Lung (tissue), 12 donors: ENCODE data around the gene CD82. TPM values are rescaled to one million over a fixed set of nuclear protein-coding genes. Genes with fewer than 3 reads are reported as not detected.

Source experiments
- ATAC-seq: fragments of 200-7000 bp; cut with Tn5 transposase; one replicate; pipeline ENCODE4 v1.9.1; 2020; ENCODE audit warnings: moderate number of reproducible peaks; ENCODE audit not compliant: insufficient read depth, low FRiP score
- DNase-seq, 3 donors: peaks; one replicate each; pipeline ENCODE4 v3.0.0-alpha.2; 2013 to 2017
- H3K27ac ChIP-seq, 2 donors: one replicate each; pipeline ENCODE4 v1.5.1; 2013; ENCODE audit warnings: mild to moderate bottlenecking in 2 of 2, moderate library complexity in 2 of 2, control low read depth in 1 of 2, inconsistent platforms in 1 of 2, low read depth in 1 of 2, low read length in 1 of 2
- H3K27me3 ChIP-seq, 3 donors: one replicate each; pipeline ENCODE4 v1.5.1; 2013; ENCODE audit warnings: low read length in 2 of 3; ENCODE audit not compliant: control insufficient read depth in 3 of 3, insufficient read depth in 3 of 3
- H3K36me3 ChIP-seq, 4 donors: one replicate each; pipeline ENCODE4 v1.5.1; 2013; ENCODE audit warnings: low read length in 4 of 4, mild to moderate bottlenecking in 1 of 4, moderate library complexity in 1 of 4; ENCODE audit not compliant: control insufficient read depth in 4 of 4, insufficient read depth in 4 of 4
- H3K4me1 ChIP-seq, 5 donors: one replicate each; pipeline ENCODE4 v1.5.1; 2013; ENCODE audit warnings: low read length in 5 of 5, mild to moderate bottlenecking in 2 of 5, moderate library complexity in 1 of 5; ENCODE audit not compliant: control insufficient read depth in 5 of 5, insufficient read depth in 5 of 5
- H3K4me3 ChIP-seq: one replicate; pipeline ENCODE4 v1.5.1; 2013; ENCODE audit warnings: mild to moderate bottlenecking, control low read depth, moderate library complexity
- H3K9ac ChIP-seq, 2 donors: one replicate each; pipeline ENCODE4 v1.5.1; 2013; ENCODE audit warnings: low read length in 2 of 2, control low read depth in 1 of 2; ENCODE audit not compliant: insufficient read depth in 1 of 2
- H3K9me3 ChIP-seq, 4 donors: one replicate each; pipeline ENCODE4 v1.5.1; 2013; ENCODE audit warnings: low read length in 3 of 4, mild to moderate bottlenecking in 1 of 4, moderate library complexity in 1 of 4; ENCODE audit not compliant: control insufficient read depth in 4 of 4, insufficient read depth in 3 of 4
- WGBS, 2 donors: extraction: QIAGEN DNeasy Blood & Tissue Kit; methylation state at CpG; one replicate each; pipeline ENCODE4 v1.1.7; 2013; 5-methylcytosine and 5-hydroxymethylcytosine counted together
- polyA plus RNA-seq, 2 donors: library from polyadenylated mRNA; stranded (reverse); fragments of 200-250 nt; gene quantifications; one replicate each; pipeline ENCODE4 v1.2.1, GENCODE V29; 2013
- total RNA-seq, 2 donors: library from RNA; depleted of rRNA in 1 of 2; stranded (reverse); fragments of >200 nt in 1 of 2; gene quantifications; one replicate each; pipeline ENCODE4 v1.2.1, GENCODE V29; 2014 to 2021
- TF ChIP-seq, protein P1 (sequence below): IDR thresholded peaks from 2 replicates; pipeline ENCODE4 v1.5.1; 2012; ENCODE audit warnings: mild to moderate bottlenecking; ENCODE audit errors: control extremely low read depth, extremely low read depth
- donor health status: control.
- donor health status: control.
- donor health status: Bipolar disorder and iron deficiency.
- donor health status: healthy.
- donor health status: DM: yes; HTN: yes; CAD: no.

Gene CD82
- total and polyA plus RNA-seq, 4 donors = 63.3 to 237 (median 190) TPM

DNA sequence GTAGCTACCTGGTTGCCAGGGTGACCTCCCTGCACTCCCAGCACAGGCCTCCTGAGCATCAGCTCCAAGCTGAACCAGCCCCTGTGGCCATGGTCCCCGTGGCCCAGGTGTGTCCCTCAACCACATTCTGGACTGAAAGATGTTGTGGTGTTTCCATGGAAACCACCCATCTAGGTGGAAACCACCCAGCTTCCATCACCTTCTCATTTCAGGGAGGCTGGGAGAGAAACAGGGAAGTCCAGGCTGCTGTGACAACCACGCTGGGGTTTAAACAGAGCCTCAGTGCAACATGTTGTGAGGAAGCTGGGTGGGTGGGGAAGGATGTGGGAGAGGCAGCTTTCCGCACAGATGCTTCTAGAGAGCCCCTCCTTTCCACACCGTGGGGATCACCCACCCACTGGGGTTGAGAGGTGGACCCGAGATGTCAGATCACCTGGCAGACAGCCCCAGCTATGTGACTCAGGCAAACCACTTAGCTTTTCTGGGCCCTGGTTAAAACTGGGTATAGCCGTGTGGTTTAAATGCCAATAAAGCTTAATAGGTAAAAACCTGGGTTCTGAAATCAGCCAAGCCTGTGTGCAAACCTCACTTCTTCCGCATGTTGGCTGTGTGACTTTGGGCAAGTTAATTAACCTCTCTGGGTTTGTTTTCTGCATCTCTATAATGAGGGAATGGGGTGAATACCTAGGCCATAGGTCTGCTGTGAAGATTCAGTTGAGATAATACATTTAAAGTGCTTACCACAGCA, 46.4 kb downstream of the CD82 start:
- Histone ChIP-seq H3K4me1 (peaks cover 0 to 30% (median 18%) of the 10 kb centered on the region in 5 donors), H3K36me3 (peaks cover 0 to 15% (median 4%) of the 10 kb centered on the region in 4 donors), H3K4me3 (no peak overlapping the region), H3K9me3 (peaks cover 0 to 3% (median 0%) of the 10 kb centered on the region in 4 donors), H3K9ac (no peak overlapping the region), H3K27ac (no peak overlapping the region), H3K27me3 (no peaks in the 10 kb centered on the region)
- DNase-seq (no peak), ATAC-seq (no peak)
- TF ChIP-seq, protein P1, sequence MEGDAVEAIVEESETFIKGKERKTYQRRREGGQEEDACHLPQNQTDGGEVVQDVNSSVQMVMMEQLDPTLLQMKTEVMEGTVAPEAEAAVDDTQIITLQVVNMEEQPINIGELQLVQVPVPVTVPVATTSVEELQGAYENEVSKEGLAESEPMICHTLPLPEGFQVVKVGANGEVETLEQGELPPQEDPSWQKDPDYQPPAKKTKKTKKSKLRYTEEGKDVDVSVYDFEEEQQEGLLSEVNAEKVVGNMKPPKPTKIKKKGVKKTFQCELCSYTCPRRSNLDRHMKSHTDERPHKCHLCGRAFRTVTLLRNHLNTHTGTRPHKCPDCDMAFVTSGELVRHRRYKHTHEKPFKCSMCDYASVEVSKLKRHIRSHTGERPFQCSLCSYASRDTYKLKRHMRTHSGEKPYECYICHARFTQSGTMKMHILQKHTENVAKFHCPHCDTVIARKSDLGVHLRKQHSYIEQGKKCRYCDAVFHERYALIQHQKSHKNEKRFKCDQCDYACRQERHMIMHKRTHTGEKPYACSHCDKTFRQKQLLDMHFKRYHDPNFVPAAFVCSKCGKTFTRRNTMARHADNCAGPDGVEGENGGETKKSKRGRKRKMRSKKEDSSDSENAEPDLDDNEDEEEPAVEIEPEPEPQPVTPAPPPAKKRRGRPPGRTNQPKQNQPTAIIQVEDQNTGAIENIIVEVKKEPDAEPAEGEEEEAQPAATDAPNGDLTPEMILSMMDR = no peak
- WGBS, 2 donors = 33 to 54% methylated on average over 7 of the region's 7 CpGs

DNA sequence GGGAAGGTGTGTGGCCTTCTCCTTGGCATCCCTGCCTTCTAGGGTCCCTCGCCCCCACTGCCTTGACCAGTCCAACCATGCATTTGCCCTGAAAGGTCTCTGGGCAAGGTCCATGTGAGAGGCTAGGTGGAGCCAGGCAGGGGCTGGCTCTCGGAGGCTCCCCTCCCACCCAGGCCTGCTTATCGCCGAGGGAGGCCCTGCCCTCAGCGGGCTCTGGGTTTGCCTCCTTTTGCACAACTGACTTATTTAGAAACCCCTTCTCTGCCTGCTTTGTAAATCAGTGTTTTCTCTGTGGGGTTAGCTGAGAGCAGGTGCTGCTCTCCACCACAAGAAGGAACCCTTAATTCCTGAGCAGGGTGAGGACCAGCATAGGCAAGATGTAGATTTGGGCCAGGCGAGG, 47.7 kb downstream of the CD82 start:
- Histone ChIP-seq H3K9ac (no peak overlapping the region), H3K36me3 (peaks cover 0 to 20% (median 4%) of the 10 kb centered on the region in 4 donors), H3K4me3 (no peak overlapping the region), H3K27ac (no peak overlapping the region), H3K4me1 (peaks cover 0 to 19% (median 17%) of the 10 kb centered on the region in 5 donors), H3K27me3 (no peaks in the 10 kb centered on the region), H3K9me3 (peaks cover 0 to 3% (median 0%) of the 10 kb centered on the region in 4 donors)
- TF ChIP-seq, protein P1 = no peak
- ATAC-seq = no peak
- WGBS, 2 donors = 84% methylated on average over 6 of the region's 6 CpGs
- no peak for DNase-seq

DNA sequence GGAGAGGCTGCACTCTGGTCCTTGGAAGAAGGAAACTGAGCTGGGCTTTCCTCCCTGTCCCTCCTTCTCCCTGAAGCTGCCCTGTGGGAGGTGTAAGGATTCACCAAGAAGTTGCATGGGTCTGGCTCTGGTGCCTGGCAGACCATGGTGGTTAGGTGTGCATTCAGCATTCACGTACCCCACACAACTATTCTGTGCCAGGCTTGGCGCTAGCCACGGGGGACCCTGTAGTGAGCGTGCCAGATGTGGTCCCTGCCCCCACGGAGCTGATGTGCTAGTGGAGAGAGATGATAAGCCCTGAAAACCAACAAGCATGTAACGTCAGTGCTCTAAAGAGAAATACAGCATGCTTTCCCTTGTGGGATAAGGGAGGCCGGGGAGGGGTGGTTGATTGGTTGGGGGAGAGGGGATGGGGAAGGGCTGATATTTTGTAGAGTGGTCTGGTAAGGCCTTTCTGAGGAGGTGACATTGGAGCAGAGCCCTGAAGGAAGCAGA, 48.9 kb downstream of the CD82 start:
- Histone ChIP-seq H3K9ac (no peak overlapping the region), H3K9me3 (peaks cover 0 to 2% (median 0%) of the 10 kb centered on the region in 4 donors), H3K27me3 (no peaks in the 10 kb centered on the region), H3K36me3 (peaks cover 0 to 30% (median 7%) of the 10 kb centered on the region in 4 donors), H3K4me1 (peaks cover 0 to 9% (median 6%) of the 10 kb centered on the region in 5 donors), H3K27ac (no peak overlapping the region), H3K4me3 (no peak overlapping the region)
- DNase-seq (no peak), ATAC-seq (no peak)
- 91 to 93% methylated on average over 7 of the region's 7 CpGs for WGBS, 2 donors
- TF ChIP-seq, protein P1 = no peak
